GM19438 (cell line): Measurements from ENCODE around the gene ZNF138.
"Not testable (repeated sequence)": the region's sequence is repeated elsewhere in the genome, so short reads cannot be mapped to it uniquely, and the experiment has no call there.

Experiments used
- ATAC-seq: cut with Tn5 transposase; IDR thresholded peaks from one replicate; pipeline ENCODE4 v1.9.1; 2021; ENCODE audit warnings: low read depth; ENCODE audit not compliant: unreplicated experiment

The ZNF138 gene

DNA sequence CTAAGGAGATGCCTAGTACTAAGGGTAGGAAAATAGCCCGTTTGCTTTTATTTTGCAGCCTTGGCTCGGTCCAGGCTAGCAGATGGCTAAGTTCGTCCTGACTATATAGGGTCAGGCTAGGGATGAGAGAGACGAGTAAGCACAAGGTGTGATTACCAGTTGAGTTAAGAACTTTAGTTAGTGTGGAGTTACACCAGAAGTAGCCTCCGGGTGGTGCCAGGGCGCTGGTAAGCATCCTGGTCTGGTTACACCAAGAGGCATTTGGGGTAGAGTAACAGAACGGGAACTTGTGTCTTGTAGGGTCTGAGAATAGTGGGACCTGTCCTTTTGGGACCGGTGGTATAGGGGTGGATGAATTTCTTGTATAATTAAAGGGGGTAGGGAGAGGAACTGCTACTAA lies 41.6 kb downstream of the ZNF138 start:
- not testable (repeated sequence) for ATAC-seq

DNA sequence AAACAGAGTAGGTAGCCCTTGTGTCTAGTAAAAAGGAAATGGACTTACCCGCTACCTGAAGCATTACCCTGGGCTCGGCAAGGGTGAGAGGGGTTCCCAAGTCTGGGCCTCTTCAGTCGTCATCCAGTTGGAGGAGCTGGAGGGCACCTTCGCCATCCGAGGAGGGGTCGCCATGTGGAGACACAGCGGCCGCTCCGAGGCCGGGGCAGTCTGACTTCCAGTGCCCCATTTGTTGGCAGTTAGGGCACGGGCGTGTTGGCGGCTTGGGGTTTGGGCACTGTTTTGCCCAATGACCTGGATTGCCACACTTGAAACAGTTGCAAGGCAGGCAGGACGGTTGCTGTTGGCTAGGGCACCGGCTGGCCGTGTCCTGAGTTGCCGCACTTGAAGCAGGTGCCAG lies 43.8 kb downstream of the ZNF138 start:
- not testable (repeated sequence) for ATAC-seq

DNA sequence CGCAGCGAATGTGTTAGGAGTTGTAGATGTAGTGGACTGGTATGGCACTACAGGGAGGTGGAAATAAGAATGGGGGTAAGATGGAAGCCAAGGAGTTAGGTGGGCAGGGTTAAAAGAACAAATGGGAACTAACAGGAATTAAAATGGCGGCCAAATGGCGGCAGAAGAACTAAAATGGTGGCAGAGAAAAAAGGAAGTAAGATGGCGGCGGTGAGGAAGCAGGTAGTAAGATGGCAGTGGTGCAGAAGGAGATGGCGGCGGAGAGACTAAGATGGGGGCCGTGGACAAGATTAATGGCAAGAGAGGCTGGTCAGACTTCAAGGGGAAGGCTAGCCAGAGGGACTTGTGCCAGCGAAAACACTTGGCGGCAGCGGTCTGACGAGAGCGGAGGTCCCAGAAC lies 44.5 kb downstream of the ZNF138 start:
- no peak for ATAC-seq

DNA sequence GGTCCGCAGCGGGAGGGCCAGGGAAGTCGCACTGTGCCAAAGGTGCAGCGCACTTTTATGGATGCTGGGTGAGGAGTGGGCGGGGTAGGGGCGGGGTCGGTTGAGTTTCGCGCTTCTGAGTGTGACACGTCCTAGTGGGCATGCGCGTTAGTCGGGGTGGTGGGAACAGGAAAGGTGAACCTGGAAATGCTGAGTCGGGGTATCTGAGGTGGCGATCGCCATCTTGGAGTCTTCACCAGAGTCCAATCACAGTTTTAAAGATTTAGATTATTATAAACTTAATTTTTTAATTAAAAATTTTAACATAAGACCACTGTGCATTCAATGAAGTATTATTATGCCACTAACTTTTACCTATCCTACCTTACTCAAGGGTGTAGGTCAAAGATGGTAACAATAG lies 45.7 kb downstream of the ZNF138 start:
- ATAC-seq = no peak

DNA sequence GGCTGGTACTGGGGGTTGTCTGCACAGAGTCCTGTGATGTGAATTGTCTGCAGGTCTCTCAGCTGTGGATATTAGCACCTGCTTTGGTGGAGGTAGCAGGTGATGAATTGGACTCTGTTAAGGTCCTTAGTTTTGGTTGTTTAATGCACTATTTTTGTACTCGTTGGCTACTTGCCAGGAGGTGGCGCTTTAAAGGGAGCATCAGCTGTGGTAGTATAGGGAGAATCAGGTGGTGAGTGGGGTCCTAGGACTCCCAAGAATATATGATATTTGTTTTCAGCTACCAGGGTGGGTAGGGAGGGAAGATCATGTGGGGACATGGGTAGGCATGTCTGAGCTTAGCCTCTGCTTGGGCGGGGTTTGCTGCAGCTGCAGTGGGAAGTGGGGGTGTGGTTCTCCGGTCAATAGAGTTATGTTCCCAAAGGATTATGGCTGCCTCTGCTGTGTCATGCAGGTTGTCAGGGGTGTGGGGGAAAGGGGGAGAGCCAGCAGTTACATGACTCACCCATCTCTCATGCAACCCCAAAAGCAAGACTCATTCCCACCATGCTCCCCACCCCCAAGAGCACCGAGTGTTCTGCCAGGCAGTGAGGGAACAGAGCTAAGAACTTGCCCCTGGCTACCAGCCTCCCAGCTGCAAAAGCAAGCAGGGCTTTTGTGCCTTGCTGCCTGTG lies 55.2 kb downstream of the ZNF138 start:
- ATAC-seq = no peak

DNA sequence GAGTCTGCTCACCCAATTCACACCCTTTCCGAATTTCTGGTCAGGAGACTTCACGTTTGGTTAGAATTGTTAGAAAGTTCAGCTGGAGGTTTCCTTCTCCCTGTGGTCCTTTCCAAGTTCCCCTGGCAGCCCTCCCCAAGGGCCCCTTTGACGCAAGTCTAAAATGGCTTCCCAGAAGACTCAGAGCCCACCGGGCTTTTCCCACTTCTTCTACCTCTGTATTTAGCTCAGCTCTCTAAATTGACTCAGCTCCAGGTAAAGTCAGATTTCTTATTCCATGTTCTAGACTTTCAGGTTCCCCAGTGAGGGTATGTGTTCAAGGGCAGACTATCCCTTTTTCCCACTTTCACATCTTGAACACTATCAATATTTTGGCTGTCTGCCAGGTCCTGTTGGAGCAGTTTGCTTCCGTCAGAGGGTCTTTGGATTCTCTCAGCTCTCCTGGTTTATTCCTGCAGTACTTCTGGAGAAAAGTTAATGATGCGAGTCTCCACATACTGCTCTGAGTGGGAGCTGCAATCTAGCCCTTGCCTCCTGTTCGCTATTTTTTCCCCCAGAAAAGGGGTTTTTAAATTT lies 55.8 kb downstream of the ZNF138 start:
- ATAC-seq = no peak

DNA sequence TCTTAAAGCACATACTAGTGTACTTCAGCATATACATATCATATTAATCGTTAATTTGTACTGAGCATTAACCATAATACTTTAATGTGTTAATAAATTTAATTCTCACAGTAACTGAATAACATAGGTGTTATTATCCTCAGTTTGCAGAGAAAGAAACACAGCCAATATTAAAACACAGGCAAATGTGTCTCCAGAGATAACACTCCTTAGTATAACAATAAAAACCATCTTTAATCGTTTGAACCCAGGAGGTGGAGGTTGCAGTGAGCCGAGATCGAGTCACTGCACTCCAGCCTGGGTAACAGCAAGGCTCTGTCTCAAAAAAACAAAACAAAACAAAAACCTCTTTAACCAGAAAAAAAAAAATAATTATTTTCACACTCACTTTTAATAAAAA lies 59.5 kb downstream of the ZNF138 start:
- no peak for ATAC-seq

DNA sequence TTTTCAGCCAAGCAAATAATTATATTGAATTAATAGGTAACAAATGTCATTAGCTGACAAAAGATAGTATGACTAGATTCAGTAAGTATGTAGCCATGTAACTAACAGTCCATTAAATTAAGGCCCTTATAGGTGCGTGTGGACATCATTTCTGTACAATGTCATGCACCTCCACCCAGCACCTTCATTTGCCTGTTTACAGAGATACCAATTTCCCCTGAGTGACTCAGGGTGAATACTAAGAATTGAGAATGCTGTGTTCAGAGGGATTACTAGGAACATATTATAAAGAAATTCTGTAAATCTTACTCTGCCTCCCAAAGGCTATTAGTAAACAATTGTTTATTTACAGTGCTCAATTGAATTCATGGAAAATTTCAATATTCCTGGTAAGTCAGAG lies 60.7 kb downstream of the ZNF138 start:
- no peak for ATAC-seq

DNA sequence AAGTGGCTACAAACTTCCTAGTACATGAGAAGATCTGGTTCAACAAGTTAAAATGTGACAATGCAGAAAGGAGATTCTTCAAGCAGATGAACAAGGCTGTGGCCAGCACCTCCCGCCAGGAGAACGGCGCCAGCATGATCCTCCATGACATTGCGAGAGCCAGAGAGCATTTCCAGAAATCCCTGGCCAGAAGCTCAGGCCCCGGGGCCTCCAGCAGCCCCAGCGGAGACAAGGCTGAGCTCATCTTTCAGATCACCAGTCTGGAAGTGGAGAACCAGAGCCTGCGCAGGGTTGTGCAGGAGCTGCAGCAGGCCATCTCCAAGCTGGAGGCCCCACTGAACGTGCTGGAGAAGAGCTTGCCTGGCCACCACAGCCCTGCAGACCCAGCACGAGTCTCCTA lies 68.8 kb downstream of the ZNF138 start:
- no peak for ATAC-seq

DNA sequence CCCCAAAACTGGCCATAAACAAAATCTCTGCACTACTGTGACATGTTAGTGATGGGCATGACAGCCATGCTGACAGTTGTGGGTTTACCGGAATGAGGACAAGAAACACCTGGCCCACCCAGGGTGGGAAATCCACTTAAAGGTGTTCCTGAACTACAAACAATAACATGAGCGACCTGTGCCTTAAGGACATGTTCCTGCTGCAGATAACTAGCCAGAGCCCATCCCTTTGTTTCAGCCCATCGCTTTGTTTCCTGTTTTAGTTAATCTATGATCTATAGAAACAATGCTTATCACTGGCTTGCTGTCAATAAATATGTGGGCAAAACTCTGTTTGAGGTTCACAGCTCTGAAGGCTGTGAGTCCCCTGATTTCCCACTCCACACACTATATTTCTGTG lies 69.3 kb downstream of the ZNF138 start:
- ATAC-seq = not testable (repeated sequence)

DNA sequence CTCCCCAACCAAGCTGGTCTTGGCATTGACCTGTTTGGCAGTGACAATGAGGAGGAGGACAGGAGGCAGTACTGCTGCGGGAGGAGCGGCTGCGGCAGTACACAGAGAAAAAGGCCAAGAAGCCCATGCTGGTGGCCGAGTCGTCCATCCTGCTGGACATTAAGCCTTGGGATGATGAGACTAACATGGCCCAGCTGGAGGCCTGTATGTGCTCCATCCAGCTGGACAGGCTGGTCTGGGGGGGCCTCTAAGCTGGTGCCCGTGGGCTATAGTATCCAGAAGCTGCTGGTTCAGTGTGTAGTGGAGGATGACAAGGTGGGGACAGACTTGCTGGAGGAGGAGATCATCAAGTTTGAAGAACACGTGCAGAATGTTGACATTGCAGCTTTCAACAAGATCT lies 69.7 kb downstream of the ZNF138 start:
- no peak for ATAC-seq

DNA sequence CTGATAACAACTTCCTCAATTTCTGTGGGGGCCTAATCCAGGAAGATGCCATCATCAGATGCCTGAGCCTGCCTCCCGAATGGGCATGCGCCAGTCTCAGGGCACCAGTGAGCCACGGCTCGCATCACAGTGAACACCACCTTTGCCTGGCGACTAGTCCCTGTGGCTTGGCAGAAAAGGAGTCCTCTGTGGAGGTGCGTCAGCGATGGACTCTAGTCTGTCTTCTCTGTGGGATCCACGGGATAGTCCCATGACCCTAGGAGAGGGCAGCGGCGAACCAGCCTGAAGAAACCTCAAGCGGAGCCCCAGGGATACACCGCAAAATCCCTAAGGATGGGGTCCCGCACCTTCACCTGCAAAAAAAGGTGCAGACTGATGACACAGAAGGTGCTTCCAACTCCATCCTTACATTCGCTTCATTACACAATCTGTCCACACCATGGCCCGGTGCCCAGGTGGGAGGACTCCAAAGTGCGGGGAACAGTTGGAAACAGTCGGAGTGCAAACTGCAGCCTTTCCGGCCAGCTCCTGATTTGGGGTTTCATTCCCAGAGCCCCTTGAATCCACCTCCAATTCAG lies 73.7 kb downstream of the ZNF138 start:
- ATAC-seq = no peak

DNA sequence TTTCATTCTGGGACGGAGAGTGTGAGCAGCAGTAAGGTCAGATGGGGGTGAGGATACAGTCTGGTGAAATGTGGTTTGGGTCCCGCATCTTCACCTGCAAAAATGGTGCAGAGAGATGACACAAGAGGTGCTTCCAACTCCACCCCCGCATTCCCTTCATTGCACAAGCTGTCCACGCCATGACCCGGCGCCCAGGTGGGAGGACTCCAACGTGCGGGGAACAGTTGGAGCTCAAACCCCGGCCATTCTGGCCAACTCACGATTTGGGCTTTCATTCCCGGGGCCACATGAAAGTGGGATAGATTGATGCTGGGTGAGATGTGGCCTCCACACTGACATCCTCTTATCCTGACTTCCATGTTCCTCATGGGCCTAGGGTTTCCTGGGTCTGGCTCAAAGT lies 74.3 kb downstream of the ZNF138 start:
- no peak for ATAC-seq

DNA sequence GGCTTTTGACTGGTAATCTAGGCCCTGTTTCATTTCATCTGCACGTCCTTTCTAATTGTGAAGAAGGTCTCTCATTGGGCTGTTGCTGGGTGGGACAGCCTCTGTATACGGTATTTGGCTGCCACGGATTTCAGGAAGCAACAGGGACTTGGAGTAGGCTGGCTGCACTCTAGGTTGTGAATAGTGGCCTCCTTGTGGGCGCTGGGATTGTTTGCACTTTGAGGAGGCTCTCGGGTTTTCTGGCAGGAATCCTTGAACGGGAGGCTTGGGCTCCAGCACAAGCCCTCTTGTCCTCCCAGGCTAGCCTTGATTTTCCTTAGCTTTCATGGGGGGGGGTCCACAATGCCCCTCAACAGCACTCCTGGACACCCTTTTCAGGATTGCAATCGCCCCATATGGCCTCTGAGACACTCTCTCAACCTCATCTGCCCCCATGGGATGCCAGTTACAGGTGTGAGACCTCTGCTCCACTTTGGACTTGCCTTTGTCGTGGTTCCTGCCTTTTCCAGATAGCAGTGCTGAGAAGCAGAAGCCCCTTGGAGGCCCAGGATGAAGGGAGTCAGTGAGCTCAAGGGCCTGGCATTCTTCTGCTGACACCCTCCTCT lies 75.0 kb downstream of the ZNF138 start:
- ATAC-seq = no peak

DNA sequence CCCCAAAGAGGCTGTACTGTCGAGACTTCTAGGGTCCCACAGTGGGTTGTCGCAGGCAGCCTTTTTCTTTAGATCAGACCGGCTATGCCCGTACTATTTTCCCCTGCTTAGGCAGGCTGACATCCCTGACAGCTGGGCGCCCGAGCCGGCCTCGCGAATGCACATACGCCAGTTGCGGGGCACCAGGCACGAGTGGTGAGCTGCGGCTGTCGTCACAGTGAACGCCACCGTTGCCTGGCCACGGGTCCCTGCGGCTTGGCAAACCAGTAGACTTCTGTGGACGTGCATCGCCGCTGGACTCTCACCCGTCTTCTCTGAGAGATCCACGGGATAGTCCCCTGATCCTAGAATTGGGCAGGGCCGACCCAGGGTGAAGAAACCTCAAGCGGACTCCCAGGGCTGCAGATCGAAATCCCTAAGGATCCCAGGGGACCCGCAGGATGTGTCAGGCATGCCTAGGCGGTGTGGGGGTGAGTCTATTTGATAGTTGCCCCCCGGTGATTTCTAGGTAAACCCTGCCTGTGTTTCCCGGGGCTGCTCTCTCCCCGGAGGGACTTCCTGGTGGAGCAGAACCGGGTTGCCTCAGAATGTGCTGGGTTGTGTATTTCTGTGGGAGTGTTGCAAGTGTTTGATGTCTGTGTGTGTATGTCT lies 75.8 kb downstream of the ZNF138 start:
- ATAC-seq = no peak

DNA sequence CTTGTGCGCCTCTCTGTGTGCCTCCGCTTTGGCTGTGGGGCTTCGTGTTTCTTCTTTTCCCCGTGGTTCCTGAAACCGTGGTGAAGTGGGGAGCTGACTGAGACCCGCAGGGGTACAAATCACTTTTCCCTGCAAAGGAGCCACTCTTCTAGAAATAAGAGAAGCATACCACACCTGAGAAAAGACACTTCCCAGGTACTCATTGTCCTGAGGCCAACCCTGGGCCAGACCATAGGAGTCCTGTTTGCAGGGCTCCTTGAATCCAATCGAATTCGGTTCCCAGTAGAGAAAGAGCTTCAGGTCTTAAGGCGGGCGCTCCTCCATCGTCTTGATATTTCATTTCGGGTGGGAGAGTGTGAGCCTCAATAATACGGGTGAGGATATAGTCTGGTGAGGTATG lies 76.4 kb downstream of the ZNF138 start:
- ATAC-seq = no peak

DNA sequence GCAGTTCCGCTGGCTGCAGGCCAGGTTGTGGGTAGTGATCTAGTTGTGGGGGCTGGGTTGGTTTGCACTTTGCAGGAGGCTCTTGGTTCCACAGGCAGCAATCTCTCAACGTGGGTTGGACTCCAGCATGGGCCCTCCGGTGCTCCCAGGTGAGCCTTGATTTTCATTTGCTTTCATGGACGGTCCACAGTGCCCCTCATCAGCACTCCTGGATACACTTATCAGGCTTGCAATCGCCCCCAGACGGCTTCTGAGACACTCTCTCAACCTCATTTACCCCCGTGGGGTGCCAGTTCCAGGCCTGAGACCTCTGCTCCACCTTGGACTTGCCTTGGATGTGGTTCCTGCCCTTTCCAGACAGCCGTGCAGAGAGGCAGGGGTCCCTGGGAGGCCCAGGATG lies 77.5 kb downstream of the ZNF138 start:
- ATAC-seq = no peak

DNA sequence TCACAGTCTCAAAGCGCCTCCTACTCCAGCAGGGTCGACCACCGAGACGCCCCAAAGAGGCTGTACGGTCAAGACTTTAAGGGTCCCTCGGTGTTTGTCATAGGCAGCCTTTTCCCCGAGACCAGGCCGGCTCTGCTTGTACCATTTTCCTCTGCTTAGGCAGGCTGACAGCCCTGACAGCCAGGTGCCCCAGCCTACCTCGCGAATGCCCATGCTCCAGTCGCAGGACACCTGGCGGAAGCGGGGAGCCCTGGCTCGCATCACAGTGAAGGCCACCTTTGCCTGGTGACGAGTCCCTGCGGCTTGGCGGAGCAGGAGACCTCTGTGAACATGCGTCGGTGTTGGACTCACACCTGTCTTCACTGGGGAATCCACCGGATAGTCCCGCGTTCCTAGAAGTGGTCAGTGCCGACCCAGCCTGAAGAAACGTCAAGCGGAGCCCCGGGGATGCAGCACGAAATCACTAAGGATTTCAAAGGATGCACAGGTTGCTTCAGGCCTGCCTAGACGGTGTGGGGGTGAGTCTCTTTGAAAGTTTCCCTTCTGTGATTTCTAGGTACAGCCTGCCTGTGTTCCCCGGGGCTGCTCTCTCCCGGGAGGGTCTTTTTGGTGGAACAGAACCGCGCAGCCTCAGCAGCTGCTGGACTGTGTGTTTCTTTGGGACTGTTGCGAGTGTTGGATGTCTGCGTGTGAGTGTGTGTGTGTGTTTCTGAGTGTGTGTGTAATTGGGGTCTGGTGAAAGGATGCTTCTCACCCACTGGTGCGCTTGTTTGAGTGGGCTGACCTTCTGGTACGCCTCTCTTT lies 78.3 kb downstream of the ZNF138 start:
- ATAC-seq = no peak

DNA sequence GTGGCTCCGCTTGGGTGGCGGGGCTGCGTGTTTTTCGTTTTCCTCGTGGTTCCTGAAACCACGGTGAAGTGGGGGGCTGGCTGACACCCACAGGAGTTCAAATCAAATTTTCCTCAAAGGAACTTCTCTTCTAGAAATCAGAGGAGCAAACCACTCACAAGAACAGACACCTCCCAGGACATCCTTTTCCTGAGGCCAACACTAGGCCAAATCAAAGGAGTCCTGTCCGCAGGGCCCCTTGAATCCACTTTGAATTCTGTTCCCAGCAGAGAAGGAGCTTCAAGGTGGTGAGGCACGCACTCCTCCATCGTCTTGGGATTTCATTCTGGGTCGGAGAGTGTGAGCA lies 78.9 kb downstream of the ZNF138 start:
- ATAC-seq = no peak

DNA sequence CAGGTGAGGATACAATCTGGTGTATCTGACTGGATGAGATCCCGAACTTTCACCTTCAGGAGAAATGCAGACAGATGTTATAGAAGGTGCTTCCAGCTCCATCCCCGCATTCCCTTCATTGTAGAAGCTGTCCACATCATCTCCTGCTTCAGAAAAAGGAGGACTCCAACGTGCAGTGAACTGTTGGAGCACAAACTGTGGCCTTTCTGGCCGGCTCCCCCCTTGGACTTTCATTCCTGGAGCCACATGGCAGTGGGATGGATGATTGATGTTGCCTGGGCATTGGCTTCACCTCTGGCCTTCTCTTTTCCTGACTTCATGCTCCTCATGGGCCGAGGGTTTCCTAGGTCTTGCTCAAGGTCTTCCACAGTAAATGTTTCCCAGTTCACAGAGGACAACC lies 79.3 kb downstream of the ZNF138 start:
- no peak for ATAC-seq

DNA sequence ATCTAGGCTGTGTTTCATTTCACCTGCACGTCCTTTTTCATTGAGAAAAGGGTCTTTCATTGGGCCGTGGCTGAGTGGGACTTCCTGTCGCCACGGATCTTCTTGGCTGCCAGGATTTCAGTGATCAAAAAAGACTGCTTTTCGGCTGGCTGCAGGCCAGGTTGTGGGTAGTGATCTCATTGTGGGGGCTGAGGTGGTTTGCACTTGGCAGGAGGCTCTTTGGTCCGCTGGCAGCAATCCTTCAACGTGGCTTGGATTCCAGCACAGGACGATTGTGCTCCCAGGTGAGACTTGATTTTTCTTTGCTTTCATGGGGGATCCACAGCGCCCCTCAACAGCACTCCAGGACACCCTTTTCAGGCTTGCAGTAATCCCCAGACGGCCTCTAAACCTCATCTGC lies 79.9 kb downstream of the ZNF138 start:
- no peak for ATAC-seq
